Vagina (tissue), 2 donors: ENCODE data around the gene ANXA6. TPM values are rescaled to one million over a fixed set of nuclear protein-coding genes. Genes with fewer than 3 reads are reported as not detected.
A peak's percentile ranks its signal among the peaks of the same experiment; 100 is the strongest.

Source experiments
- DNase-seq, 2 donors: peaks; one replicate each; pipeline ENCODE4 v3.0.0-alpha.2; 2017; ENCODE audit errors: extremely low spot score in 2 of 2
- H3K27ac ChIP-seq: fragments of 200-600 bp; sonication (generic); one replicate; pipeline ENCODE4 v1.5.1; 2019
- H3K27me3 ChIP-seq: fragments of 200-600 bp; sonication (generic); one replicate; pipeline ENCODE4 v1.5.1; 2019
- H3K36me3 ChIP-seq, 2 donors: fragments of 200-600 bp; sonication (generic); one replicate each; pipeline ENCODE4 v1.5.1; 2017 to 2019
- H3K4me1 ChIP-seq: fragments of 200-600 bp; sonication (generic); one replicate; pipeline ENCODE4 v1.5.1; 2019
- H3K4me3 ChIP-seq, 2 donors: fragments of 200-600 bp; sonication (generic); 1 replicate in 1 of 2; 2 replicates in 1 of 2; pipeline ENCODE4 v1.5.1; 2016 to 2019
- H3K9me3 ChIP-seq: fragments of 200-600 bp; sonication (generic); one replicate; pipeline ENCODE4 v1.5.1; 2019
- POLR2A ChIP-seq, 2 donors: fragments of 450-650 bp; IDR thresholded peaks; one replicate each; pipeline ENCODE4 v1.6.1; 2017; ENCODE audit warnings: antibody characterized with exemption in 2 of 2, mild to moderate bottlenecking in 2 of 2, moderate library complexity in 2 of 2
- POLR2AphosphoS5 ChIP-seq, 2 donors: sonication (generic); formaldehyde crosslinking; IDR thresholded peaks; one replicate each; pipeline ENCODE4 v1.9.0; 2017; ENCODE audit warnings: antibody characterized with exemption in 2 of 2, mild to moderate bottlenecking in 2 of 2, low read depth in 1 of 2; ENCODE audit not compliant: insufficient read depth in 1 of 2
- intact Hi-C: fragments of 100-400 bp; cut with DNase I; formaldehyde crosslinking; loops from one replicate; pipeline ENCODE4 v1.15.1; 2023
- total RNA-seq: library from RNA; depleted of rRNA; stranded (reverse); fragments of >200 nt; gene quantifications from one replicate; pipeline ENCODE4 v1.2.3, GENCODE V29; 2016
- TF ChIP-seq, protein P1 (sequence below), 3 experiments: fragments of 450-650 bp in 2 of 3; fragments of 200-600 bp in 1 of 3; sonication (generic) in 1 of 3; IDR thresholded peaks; one replicate each; pipeline ENCODE4 v1.5.1; 2017 to 2019; ENCODE audit warnings: antibody characterized with exemption in 3 of 3, mild to moderate bottlenecking in 2 of 3, moderate library complexity in 2 of 3

The ANXA6 gene
- total RNA-seq, 1 donor from 2014 or later = 190 TPM

DNA sequence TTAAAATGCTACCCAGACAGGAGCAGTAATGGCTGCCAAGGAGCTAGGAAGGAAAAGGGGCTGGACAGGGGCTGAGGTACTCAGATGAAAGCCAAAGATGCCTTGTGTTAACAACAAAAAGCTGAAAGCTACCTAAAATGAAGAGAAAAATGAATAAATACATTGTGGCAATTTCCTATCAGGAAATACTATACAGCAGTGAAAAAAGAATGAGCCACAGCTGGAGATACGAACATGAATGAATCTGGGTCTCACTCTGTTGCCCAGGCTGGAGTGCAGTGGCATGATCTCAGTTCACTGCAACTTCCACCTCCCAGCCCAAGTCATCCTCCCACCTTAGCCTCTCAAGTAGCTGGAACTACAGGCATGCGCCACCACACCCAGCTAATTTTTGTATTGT is 83.0 kb downstream of the ANXA6 start:
- no peak for TF ChIP-seq POLR2A (IDR thresholded peaks at IDR 0.05)
- TF ChIP-seq, protein P1, sequence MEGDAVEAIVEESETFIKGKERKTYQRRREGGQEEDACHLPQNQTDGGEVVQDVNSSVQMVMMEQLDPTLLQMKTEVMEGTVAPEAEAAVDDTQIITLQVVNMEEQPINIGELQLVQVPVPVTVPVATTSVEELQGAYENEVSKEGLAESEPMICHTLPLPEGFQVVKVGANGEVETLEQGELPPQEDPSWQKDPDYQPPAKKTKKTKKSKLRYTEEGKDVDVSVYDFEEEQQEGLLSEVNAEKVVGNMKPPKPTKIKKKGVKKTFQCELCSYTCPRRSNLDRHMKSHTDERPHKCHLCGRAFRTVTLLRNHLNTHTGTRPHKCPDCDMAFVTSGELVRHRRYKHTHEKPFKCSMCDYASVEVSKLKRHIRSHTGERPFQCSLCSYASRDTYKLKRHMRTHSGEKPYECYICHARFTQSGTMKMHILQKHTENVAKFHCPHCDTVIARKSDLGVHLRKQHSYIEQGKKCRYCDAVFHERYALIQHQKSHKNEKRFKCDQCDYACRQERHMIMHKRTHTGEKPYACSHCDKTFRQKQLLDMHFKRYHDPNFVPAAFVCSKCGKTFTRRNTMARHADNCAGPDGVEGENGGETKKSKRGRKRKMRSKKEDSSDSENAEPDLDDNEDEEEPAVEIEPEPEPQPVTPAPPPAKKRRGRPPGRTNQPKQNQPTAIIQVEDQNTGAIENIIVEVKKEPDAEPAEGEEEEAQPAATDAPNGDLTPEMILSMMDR (IDR thresholded peaks at IDR 0.05) = no peak
- no peak for TF ChIP-seq POLR2AphosphoS5 (IDR thresholded peaks at IDR 0.05; ENCODE audit: insufficient read depth in 1 of 2, low read depth in 1 of 2)
- no peaks in the 10 kb centered on the region for H3K36me3 ChIP-seq
- H3K9me3 ChIP-seq = no peaks in the 10 kb centered on the region
- DNase-seq = no peak
- H3K4me3 ChIP-seq = no peak overlapping the region
- peaks cover 79% of the 10 kb centered on the region for H3K4me1 ChIP-seq
- no peak overlapping the region for H3K27ac ChIP-seq
- no peaks in the 10 kb centered on the region for H3K27me3 ChIP-seq
- intact Hi-C loops = no loop called here

GRCh38 chr5:151073280-151073679 is 84.3 kb downstream of the ANXA6 start:
- no peak for DNase-seq
- intact Hi-C loops = no loop called here
- Histone ChIP-seq H3K27ac (no peak overlapping the region), H3K36me3 (no peaks in the 10 kb centered on the region), H3K4me1 (peaks cover 79% of the 10 kb centered on the region), H3K4me3 (no peak overlapping the region), H3K27me3 (no peaks in the 10 kb centered on the region), H3K9me3 (no peaks in the 10 kb centered on the region)
- no peak for TF ChIP-seq POLR2AphosphoS5 (IDR thresholded peaks at IDR 0.05; ENCODE audit: insufficient read depth in 1 of 2, low read depth in 1 of 2)
- TF ChIP-seq, protein P1 (IDR thresholded peaks at IDR 0.05) = no peak
- TF ChIP-seq POLR2A (IDR thresholded peaks at IDR 0.05) = no peak

GRCh38 chr5:151072630-151073025 is 85.0 kb downstream of the ANXA6 start:
- DNase-seq = no peak
- H3K4me1 ChIP-seq = peaks cover 79% of the 10 kb centered on the region
- no peak overlapping the region for H3K4me3 ChIP-seq
- TF ChIP-seq, protein P1 (IDR thresholded peaks at IDR 0.05) = no peak
- no peak for TF ChIP-seq POLR2A (IDR thresholded peaks at IDR 0.05)
- peak in 1 of 2 donors; percentile 37 for TF ChIP-seq POLR2AphosphoS5 (IDR thresholded peaks at IDR 0.05; ENCODE audit: insufficient read depth in 1 of 2, low read depth in 1 of 2)
- H3K27ac ChIP-seq = no peak overlapping the region
- no peaks in the 10 kb centered on the region for H3K27me3 ChIP-seq
- no peaks in the 10 kb centered on the region for H3K36me3 ChIP-seq
- no peaks in the 10 kb centered on the region for H3K9me3 ChIP-seq
- intact Hi-C loops = no loop called here

DNA sequence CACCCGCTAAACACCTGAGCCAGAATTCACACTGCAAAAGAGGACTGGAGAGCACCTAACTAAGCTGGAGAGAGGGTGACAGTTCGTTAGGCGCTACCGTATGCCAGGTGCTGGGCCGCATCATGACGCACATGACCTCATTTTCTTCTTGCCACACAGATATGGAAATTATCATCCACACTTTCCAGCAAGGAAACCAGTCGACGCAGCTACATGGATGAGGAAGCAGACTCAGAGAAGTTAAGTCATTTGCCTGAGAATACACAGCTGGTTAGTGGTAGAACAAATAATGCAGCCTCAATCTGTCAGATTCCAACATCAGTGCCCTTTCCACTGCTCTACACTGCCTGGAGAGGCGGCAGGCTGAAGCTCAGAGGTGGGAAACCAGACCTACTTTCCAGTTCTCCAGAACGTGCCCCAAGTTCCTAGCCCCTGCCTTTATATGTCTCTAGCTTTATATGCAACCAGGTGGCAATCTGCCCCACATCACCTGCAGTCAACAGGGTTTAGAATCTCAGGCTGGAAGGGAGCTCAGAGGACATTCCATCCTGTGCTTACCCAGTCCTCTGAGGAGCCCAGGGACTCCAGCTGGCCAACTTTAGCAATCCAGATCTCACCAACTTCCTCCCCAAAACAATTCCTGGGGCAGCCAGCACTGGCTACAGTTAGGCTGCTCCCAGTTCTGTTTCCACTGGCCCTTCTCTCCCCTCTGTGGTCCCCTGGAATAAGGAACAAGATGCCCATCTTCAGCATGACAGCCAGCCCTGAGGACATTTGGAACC is 85.5 kb downstream of the ANXA6 start:
- Histone ChIP-seq H3K4me1 (peaks cover 79% of the 10 kb centered on the region), H3K9me3 (no peaks in the 10 kb centered on the region), H3K4me3 (no peak overlapping the region), H3K27me3 (no peaks in the 10 kb centered on the region), H3K36me3 (peaks cover 0 to 4% of the 10 kb centered on the region in 2 donors), H3K27ac (no peak overlapping the region)
- no peak for TF ChIP-seq POLR2AphosphoS5 (IDR thresholded peaks at IDR 0.05; ENCODE audit: insufficient read depth in 1 of 2, low read depth in 1 of 2)
- TF ChIP-seq, protein P1 (IDR thresholded peaks at IDR 0.05) = no peak
- DNase-seq = no peak
- intact Hi-C loops = no loop called here

- peaks cover 0 to 9% of the 10 kb centered on the region in 2 donors for H3K36me3 ChIP-seq
- no peaks in the 10 kb centered on the region for H3K9me3 ChIP-seq
- no peak for TF ChIP-seq POLR2AphosphoS5 (IDR thresholded peaks at IDR 0.05; ENCODE audit: insufficient read depth in 1 of 2, low read depth in 1 of 2)
- TF ChIP-seq, protein P1 (IDR thresholded peaks at IDR 0.05) = no peak
- TF ChIP-seq POLR2A (IDR thresholded peaks at IDR 0.05) = no peak
- H3K27ac ChIP-seq = no peak overlapping the region
- DNase-seq = no peak
- intact Hi-C loops = no loop called here
- no peaks in the 10 kb centered on the region for H3K27me3 ChIP-seq
- H3K4me3 ChIP-seq = no peak overlapping the region
- peaks cover 79% of the 10 kb centered on the region for H3K4me1 ChIP-seq
Measured at GRCh38 chr5:151071021-151071420, 86.6 kb downstream of the ANXA6 start.
